Natural killer cell (primary cell): ENCODE results near the gene CDH24. TPM values are rescaled to one million over a fixed set of nuclear protein-coding genes. Genes with fewer than 3 reads are reported as not detected.

Experiments
- ATAC-seq, 3 donors: fragments of 150-1000 bp in 2 of 3; fragments of 200-7000 bp in 1 of 3; cut with Tn5 transposase; 1 replicate in 1 of 3; 2 replicates in 2 of 3; pipeline ENCODE4 v1.10.0; 2021; ENCODE audit warnings: mild to moderate bottlenecking in 2 of 3, moderate library complexity in 2 of 3
- DNase-seq, 2 donors: peaks; one replicate each; pipeline versions ENCODE4 v3.0.0 to v3.0.0-alpha.2; 2013 to 2021; ENCODE audit warnings: mixed read lengths in 1 of 2
- H3K27ac ChIP-seq: one replicate; pipeline ENCODE4 v1.5.1; 2013; ENCODE audit warnings: mild to moderate bottlenecking, low read length
- H3K27me3 ChIP-seq: one replicate; pipeline ENCODE4 v1.6.1; 2013; ENCODE audit warnings: low read length; ENCODE audit not compliant: control insufficient read depth, insufficient read depth
- H3K36me3 ChIP-seq: one replicate; pipeline ENCODE4 v1.6.1; 2013; ENCODE audit warnings: low read length; ENCODE audit not compliant: control insufficient read depth, insufficient read depth
- H3K4me1 ChIP-seq: one replicate; pipeline ENCODE4 v1.6.1; 2013; ENCODE audit warnings: low read length; ENCODE audit not compliant: control insufficient read depth, insufficient read depth
- H3K4me3 ChIP-seq: one replicate; pipeline ENCODE4 v1.5.1; 2013; ENCODE audit warnings: low read length
- H3K9me3 ChIP-seq: one replicate; pipeline ENCODE4 v1.6.1; 2013; ENCODE audit warnings: low read length; ENCODE audit not compliant: control insufficient read depth, insufficient read depth
- H3K27ac Mint-ChIP-seq, 2 donors: one replicate each; pipeline ENCODE4 v1.8.0; 2022; ENCODE audit warnings: mild to moderate bottlenecking in 2 of 2, mixed read lengths in 2 of 2, moderate library complexity in 1 of 2
- H3K27me3 Mint-ChIP-seq, 2 donors: one replicate each; pipeline ENCODE4 v1.8.0; 2022; ENCODE audit warnings: low read depth in 2 of 2, mixed read lengths in 2 of 2
- H3K36me3 Mint-ChIP-seq: one replicate; pipeline ENCODE4 v1.8.0; 2022; ENCODE audit warnings: mixed read lengths
- H3K4me1 Mint-ChIP-seq, 2 donors: one replicate each; pipeline ENCODE4 v1.8.0; 2022; ENCODE audit warnings: mixed read lengths in 2 of 2
- H3K4me3 Mint-ChIP-seq: one replicate; pipeline ENCODE4 v1.8.0; 2022; ENCODE audit warnings: mild to moderate bottlenecking, moderate library complexity, mixed read lengths
- H3K9me3 Mint-ChIP-seq, 2 donors: one replicate each; pipeline ENCODE4 v1.8.0; 2022; ENCODE audit warnings: mixed read lengths in 2 of 2
- WGBS: methylation state at CpG from one replicate; pipeline ENCODE4 v1.1.7; 2013; ENCODE audit warnings: missing lambda C conversion rate; ENCODE audit not compliant: insufficient coverage; 5-methylcytosine and 5-hydroxymethylcytosine counted together
- intact Hi-C: fragments of 100-400 bp; cut with micrococcal nuclease; formaldehyde crosslinking; loops from one replicate; pipeline ENCODE4 v1.14.2; 2022
- total RNA-seq, 4 donors: library from RNA; stranded (reverse); fragments of 120-200 nt in 1 of 4; gene quantifications; one replicate each; pipeline versions ENCODE4 v1.2.3 to v1.2.4, GENCODE V29; 2013 to 2022
- TF ChIP-seq, protein P1 (sequence below): fragments of 200-600 bp; IDR thresholded peaks from one replicate; pipeline ENCODE4 v1.8.0; 2022; ENCODE audit warnings: antibody characterized with exemption

CDH24 gene
- total RNA-seq, 3 donors from 2014 or later (not counting 1 experiment from before 2014, with no cell fraction given): 1.9 to 4.9 (median 2.8) TPM

DNA sequence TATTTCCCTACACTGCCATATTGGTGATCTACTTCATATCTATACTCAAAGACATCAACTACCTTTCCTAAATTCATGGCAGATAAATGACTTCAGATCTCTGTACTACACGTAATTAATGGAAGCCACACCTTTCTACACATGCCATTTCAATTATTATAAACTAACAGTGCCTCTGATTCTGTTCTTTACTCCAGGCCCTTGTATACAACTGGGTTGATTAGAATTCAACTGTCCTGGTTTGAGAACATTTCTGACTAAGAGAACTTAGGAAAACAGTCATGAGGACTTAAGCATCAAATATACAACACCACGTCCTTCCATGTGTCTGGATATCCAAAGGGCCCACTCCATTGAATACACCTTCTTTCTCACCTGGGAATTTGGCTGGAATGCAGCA, 35.8 kb upstream of the CDH24 start:
- H3K27me3 Mint-ChIP-seq: no peaks in the 10 kb centered on the region
- peaks cover 22 to 27% of the 10 kb centered on the region in 2 donors for H3K4me1 Mint-ChIP-seq
- no peak overlapping the region for H3K4me3 ChIP-seq
- no peak overlapping the region for H3K27ac ChIP-seq
- H3K9me3 Mint-ChIP-seq: no peaks in the 10 kb centered on the region
- peaks cover 15% of the 10 kb centered on the region for H3K4me1 ChIP-seq
- TF ChIP-seq, protein P1, sequence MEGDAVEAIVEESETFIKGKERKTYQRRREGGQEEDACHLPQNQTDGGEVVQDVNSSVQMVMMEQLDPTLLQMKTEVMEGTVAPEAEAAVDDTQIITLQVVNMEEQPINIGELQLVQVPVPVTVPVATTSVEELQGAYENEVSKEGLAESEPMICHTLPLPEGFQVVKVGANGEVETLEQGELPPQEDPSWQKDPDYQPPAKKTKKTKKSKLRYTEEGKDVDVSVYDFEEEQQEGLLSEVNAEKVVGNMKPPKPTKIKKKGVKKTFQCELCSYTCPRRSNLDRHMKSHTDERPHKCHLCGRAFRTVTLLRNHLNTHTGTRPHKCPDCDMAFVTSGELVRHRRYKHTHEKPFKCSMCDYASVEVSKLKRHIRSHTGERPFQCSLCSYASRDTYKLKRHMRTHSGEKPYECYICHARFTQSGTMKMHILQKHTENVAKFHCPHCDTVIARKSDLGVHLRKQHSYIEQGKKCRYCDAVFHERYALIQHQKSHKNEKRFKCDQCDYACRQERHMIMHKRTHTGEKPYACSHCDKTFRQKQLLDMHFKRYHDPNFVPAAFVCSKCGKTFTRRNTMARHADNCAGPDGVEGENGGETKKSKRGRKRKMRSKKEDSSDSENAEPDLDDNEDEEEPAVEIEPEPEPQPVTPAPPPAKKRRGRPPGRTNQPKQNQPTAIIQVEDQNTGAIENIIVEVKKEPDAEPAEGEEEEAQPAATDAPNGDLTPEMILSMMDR: no peak
- no peaks in the 10 kb centered on the region for H3K27me3 ChIP-seq
- H3K4me3 Mint-ChIP-seq: no peak overlapping the region
- ATAC-seq (no peak), DNase-seq (no peak)
- peaks cover 7% of the 10 kb centered on the region for H3K36me3 Mint-ChIP-seq
- WGBS: 94% methylated on average over 2 of the region's 2 CpGs
- H3K9me3 ChIP-seq: no peaks in the 10 kb centered on the region
- H3K27ac Mint-ChIP-seq: no peak overlapping the region
- peaks cover 51% of the 10 kb centered on the region for H3K36me3 ChIP-seq
- intact Hi-C loops: loop anchor here (10.0 kb wide), 1 partner anchor 212 kb away; the partner anchor contains the start of genes BCL2L2 and PPP1R3E

DNA sequence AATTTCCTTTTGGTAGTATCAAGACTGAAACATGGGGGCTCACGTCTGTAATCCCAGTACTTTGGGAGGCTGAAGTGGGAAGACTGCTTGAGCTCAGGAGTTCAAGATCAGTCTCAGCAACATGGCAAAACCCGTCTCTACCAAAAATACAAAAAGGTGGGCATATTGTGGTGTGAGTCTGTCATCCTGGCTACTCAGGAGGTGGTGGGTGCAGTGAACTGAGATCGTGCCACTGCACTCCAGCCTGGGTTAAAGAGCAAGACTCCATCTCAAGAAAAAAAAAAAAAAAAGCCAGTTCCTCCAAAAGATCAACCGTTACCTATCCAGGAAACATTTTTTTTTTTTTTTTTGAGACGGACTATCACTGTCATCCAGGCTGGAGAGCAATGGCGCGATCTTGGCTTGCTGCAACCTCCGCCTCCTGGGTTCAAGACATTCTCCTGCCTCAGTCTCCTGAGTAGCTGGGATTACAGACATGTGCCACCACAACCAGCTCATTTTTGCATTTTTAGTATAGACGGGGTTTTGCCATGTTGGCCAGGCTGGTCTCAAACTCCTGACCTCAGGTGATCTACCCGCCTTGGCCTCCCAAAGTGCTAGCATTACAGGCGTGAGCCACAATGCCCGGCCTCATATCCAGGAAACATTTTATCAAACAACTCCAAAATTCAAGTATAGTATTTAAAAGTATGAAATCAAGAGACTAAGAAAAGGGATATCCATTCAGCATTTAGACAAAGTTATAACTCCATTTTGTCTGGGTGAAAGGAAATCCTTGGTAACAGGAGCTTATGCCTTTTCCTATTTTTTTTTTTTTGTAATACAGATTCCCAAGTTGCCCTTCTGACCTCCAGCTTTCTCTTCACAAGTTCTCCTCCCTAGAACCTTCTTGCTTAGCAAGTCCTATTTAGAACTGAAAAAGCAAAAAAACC, 34.2 kb upstream of the CDH24 start:
- DNase-seq (no peak), ATAC-seq (no peak)
- Mint-ChIP-seq H3K4me1 (peaks cover 8 to 21% of the 10 kb centered on the region in 2 donors), H3K9me3 (no peaks in the 10 kb centered on the region), H3K27me3 (no peaks in the 10 kb centered on the region), H3K27ac (no peak overlapping the region), H3K36me3 (peaks cover 7% of the 10 kb centered on the region), H3K4me3 (no peak overlapping the region)
- Histone ChIP-seq H3K27ac (no peak overlapping the region), H3K4me3 (no peak overlapping the region), H3K27me3 (no peaks in the 10 kb centered on the region), H3K36me3 (peaks cover 59% of the 10 kb centered on the region), H3K9me3 (no peaks in the 10 kb centered on the region), H3K4me1 (peaks cover 13% of the 10 kb centered on the region)
- intact Hi-C loops: loop anchor here (10.0 kb wide), 1 partner anchor 213 kb away; the partner anchor contains the start of genes BCL2L2 and PPP1R3E
- TF ChIP-seq, protein P1: no peak
- 87% methylated on average over 10 of the region's 12 CpGs for WGBS

DNA sequence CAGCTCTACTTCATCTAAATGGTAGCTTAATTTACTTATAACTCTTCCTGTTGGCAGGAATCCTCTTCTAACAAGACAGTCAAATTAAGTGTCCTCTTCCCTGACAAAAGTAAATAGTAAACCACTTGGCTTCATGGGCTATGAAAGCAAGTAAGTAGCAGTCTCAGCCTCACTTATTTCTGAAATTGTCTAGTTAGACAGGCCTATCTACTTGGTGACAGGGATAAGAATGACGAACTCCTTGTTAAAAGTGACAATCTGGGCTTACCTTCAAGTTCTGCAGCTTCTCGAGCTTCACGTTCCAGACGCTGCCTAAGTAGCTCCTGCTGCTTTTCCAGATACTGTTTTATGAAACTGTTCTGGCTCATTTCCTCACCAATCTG, 32.9 kb upstream of the CDH24 start:
- over 99% methylated on average over 4 of the region's 4 CpGs for WGBS
- Histone ChIP-seq H3K36me3 (peaks cover 72% of the 10 kb centered on the region), H3K9me3 (no peaks in the 10 kb centered on the region), H3K27me3 (no peaks in the 10 kb centered on the region), H3K27ac (no peak overlapping the region), H3K4me3 (no peak overlapping the region), H3K4me1 (peaks cover 6% of the 10 kb centered on the region)
- peaks cover 17% of the 10 kb centered on the region for H3K36me3 Mint-ChIP-seq
- no peak for ATAC-seq
- TF ChIP-seq, protein P1: no peak
- DNase-seq: no peak
- H3K4me3 Mint-ChIP-seq: no peak overlapping the region
- no peaks in the 10 kb centered on the region for H3K27me3 Mint-ChIP-seq
- no peaks in the 10 kb centered on the region for H3K9me3 Mint-ChIP-seq
- H3K27ac Mint-ChIP-seq: no peak overlapping the region
- H3K4me1 Mint-ChIP-seq: peaks cover 14 to 24% of the 10 kb centered on the region in 2 donors
- intact Hi-C loops: loop anchor here (10.0 kb wide), 1 partner anchor 215 kb away; the partner anchor contains the start of genes BCL2L2 and PPP1R3E
